SK-N-SH treated with all-trans-retinoic acid at 6 μM for 48 hours (cell line): Measurements from ENCODE around the gene TMC8.

Experiments
- ATAC-seq: fragments of 200-7000 bp; cut with Tn5 transposase; 3 replicates; pipeline ENCODE4 v1.9.1; 2020; ENCODE audit warnings: mild to moderate bottlenecking, moderate library complexity
- ZNF565 ChIP-seq: fragments of 450-650 bp; formaldehyde crosslinking; conservative IDR thresholded peaks from 2 replicates; pipeline ENCODE4 v1.5.0; 2020; ENCODE audit warnings: low read depth, mild to moderate bottlenecking, moderate library complexity
- ZNF70 ChIP-seq: fragments of 450-650 bp; formaldehyde crosslinking; IDR thresholded peaks from 2 replicates; pipeline ENCODE4 v1.5.0; 2020; ENCODE audit warnings: mild to moderate bottlenecking, moderate library complexity
- ZNF8 ChIP-seq: fragments of 450-650 bp; formaldehyde crosslinking; IDR thresholded peaks from 2 replicates; pipeline ENCODE4 v1.5.0; 2020; ENCODE audit warnings: mild to moderate bottlenecking, moderate library complexity

TMC8 gene

DNA sequence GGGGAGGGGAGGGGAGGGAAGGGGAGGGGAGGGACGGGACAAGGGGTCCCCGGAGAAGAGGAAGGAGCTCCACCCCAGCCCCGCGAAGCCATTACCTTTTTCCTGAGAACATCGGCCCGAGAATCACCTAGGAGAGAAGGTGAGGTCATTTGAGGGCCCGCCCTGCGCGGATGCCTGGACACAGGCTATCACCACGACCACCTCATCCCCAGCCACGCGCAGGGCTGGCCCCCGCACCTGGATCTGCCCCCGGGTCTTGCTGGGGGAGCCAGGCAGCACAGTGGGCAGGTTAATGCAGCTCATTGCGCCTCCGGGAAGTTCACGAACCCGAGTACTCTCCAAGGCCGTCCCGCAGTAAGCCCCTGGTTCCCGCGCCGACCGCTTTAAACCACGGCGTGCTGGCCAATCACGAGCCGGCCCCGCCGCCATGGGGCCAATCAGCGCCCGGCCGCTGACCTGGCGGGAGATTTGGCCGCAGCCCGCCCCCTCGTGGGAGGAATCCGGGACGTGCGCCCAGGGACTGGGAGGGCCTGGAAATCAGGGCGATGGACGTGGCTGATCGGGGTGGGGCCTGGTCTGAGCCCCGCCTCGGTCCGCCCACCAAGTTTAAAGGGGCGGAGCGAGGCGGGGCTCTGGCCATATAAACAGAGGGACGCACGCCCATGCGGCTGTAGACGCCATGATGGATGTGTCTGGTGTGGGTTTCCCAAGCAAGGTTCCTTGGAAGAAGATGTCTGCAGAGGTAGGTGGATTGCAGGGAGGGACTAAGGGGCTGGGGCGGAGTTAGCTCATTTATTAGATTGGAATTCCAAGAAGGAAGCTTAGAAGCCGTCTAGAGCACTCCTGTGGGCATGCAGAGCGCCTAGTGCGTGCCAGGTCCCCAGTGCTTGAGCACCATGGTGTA lies 56.4 kb downstream of the TMC8 start, which contains the start of the genes AFMID and TK1:
Gene AFMID (plus strand): TSS at position 671 of the 904 bp plus-strand sequence. CDS start 9 bp downstream, at position 680.
Gene TK1 (minus strand): TSS at position 361 of the 904 bp plus-strand sequence. CDS start 58 bp downstream, at position 303.
- TF ChIP-seq ZNF565 (CRISPR knock-in tag) (peak; percentile 70; the same call in 1 of the 2 replicates), ZNF70 (CRISPR knock-in tag) (0 out of 2 replicates have a peak, but pooled peaks have one; percentile 6), ZNF8 (CRISPR knock-in tag) (no peak)
- TF ChIP-seq, all 23 proteins: peak for 2

More for the DNA sequence above, 56.4 kb downstream of the TMC8 start, which contains the start of the genes AFMID and TK1:
- ATAC-seq = peak; percentile 96
